Amniotic stem cell (primary cell): Measurements from ENCODE around the gene TNFRSF13B.
"Not testable (repeated sequence)": the region's sequence is repeated elsewhere in the genome, so short reads cannot be mapped to it uniquely, and the experiment has no call there.

Experiments
- DNase-seq: peaks from one replicate; lab custom pipeline; 2025; lab: John Stamatoyannopoulos, UW

Gene TNFRSF13B

DNA sequence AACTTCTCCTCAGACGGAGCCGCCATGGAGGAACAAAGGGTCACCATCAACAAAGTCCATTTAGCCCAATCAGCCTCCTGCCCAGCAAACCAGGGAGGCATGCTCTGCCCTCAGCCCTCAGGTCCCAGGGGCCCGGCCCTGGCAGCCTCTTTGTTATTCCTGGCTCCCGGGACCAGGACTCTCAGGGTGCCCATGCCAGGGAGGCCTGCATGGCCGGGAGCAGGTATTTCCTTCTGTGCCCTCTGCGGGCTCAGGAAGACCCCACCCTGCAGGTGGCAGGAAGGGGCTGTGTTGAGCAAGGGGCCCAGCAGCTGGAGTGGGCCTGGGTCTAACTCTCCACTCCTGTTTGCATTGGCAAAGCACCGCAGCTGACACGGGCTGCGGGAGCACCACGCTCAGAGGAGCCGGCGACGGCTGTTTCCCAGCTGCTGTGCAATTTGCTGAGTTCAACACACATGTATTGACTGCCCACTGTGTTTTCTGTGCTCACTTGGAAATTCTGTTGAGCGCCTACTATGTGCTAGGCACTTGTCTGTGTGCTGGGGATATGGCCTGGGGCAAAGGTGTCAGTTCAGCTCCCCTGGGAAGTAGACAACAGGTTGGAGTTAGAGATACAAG is 33.2 kb upstream of the TNFRSF13B start:
- not testable (repeated sequence) for DNase-seq

DNA sequence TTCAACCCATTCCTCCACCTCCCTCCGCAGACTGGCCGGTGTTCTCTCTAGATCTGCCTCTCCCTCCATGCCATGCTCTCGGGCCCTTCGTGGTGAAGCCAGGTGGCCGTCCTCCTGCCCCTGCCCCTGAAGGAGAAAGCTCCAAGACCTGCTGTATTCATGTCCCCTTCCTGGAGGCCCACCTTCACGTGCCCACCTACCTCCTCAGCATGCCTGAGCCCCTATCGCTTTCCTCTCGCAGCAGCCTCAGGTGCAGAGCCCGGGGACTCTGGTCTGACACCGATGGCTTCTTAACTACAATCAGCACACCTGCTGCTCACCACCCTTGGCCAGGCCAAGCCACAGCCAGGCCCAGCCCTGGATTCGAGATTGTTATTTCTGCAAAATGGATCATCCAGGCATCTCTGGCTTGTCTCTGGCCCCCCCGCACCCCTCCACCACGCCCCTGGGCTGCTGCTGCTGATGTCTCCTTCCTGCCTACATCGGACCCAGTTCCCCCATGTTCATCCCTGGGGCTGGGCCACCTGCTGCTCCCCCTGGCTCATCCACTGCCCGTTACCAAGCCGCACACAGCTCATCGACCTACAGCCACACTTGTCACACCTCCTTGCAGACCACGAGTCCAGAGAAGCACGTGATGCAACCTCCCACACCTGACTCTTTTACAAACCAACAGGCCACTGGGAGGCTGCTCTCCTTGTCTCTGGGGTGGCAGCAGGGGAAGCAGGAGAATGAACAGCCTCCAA is 32.5 kb upstream of the TNFRSF13B start:
- no peak for DNase-seq

DNA sequence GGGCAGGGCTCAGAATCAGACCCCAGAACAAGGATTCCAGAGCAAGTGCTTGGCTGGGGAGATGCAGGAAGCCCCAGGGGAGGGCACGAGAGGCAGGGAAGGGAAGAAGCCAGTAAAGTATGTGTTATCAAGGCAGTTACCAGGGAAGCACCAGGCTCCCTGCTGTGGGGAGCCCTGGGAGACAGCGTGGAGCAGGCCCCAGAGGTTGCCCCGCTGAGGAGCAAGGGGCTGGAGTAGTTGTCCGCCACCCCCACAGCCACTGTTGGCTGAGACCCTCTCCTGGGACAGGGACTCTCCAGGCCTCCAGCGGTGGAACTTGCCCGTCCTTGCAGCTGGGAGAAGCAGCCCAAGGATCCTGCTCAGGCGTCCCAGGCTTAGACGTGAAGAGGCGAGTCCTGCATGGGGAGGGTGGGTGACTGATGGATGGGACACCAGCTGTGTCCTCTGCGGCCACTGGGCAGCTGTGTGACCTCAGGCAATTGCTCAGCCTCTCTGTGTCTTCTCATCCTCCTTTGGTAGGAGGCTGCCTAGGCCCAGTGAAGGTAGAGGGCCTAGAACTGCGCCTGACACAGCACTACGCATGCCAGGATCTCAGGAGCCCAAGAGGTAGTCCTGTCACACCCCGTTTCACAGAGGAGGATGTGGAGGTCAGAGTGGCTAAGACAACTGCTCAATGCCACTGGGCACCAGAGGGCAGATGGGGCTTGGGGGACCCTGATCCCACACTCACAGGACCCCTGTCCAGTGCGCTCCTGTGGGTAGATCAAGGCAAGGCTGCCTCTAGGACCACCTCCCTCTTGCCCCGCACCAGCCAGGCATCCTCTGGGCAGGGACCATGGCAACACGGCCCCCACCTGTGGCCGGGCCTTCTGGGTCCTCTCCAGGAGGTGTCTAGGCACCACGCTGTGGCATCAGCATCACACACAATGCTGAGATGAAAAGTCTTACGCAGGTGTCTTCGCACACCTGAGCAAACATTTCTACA is 31.1 kb upstream of the TNFRSF13B start:
- not testable (repeated sequence) for DNase-seq

DNA sequence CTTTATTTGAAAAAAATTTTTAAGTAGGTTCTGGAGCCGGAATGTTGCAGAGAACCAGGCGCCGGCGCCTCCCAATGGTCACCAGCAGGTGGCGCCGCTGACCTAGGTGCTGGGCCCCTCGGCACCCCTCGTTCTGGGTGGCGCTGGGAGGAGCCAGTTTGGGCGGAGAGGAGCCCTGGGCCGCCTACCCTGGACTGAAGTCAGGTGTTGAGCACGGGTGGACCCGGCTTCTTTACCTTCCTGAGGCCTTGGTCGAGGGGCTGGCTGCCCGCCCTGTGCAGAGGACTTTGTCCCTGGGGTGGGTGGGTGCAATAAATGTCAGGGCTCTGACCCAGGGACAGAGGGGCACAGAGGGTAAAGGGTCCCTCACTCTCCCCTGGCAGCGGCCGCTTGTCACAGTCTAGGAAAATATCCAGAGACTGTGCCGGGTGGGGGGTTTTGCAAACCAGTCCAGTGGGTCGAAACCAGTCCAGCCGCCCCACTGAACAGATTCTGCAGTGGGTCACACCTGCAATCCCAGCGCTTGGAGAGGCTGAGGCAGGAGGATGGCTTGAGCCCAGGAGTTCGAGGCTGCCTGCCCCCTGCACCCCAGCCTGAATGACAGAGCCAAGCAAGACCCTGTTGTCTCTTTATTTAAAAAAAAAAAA is 30.1 kb upstream of the TNFRSF13B start:
- no peak for DNase-seq

DNA sequence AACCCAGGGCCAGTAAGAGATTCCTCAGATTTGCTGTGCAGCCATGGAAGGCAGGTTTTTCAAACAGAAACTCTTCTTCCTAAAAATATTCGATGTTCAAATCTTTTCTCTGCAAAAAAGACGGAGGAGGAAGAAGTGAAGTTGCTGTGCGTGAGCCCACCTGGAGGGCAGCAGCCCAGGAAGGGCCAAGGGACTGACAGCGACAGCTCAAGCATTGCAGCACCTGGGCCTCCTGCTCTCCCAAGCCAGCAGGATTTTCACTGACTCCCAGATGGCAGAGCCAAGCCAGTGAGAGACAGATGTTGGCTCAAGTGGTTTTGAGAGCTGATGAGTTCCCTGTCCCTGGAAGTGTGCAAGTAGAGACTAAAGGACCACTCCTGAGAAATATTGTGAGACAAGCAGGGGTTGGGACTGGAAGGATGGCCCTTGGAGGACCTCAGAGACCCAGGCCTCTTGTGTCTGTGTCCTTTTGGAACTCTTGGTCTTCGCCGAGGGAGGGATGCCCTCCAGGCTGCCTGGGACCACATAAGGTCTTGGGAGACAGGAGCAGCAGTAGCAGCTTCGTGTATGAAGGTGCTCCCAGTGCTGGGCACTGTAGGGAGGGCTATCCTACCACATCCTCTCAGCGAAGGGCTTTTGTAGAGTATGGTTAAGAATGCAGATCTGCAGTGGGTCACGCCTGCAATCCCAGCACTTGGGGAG is 29.3 kb upstream of the TNFRSF13B start:
- no peak for DNase-seq

DNA sequence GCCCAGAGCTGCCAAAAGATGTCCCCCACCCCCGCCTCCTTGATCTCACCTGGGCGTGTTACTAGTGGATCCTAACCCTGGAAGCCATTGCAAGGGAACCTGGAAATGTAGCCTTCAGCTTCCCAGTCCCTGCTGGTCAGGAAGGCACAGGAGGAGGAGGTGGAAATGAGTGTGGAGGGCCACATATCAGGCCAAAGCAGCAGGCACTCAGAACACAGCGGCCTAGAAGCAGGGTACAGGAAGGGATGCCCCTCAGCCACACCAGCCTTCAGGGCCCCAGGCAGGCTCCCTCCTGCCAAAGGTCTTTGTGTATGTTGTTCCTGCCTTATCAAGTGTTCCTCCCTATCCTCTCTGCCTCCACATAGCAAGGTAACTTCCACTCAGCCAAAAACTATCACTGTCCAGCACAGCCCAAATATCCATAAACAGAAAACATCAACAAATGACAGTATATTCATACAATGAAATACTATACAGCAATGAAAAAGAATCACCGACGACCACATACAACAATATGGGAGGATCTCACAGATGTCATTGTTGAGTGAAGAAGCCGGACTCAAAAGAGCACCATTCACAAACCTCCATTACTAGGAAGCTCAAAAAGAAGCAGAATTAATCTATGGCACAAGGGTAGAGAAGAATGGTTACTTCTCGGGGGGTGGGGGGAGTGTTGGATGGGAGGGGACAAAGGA is 28.2 kb upstream of the TNFRSF13B start:
- DNase-seq = no peak

DNA sequence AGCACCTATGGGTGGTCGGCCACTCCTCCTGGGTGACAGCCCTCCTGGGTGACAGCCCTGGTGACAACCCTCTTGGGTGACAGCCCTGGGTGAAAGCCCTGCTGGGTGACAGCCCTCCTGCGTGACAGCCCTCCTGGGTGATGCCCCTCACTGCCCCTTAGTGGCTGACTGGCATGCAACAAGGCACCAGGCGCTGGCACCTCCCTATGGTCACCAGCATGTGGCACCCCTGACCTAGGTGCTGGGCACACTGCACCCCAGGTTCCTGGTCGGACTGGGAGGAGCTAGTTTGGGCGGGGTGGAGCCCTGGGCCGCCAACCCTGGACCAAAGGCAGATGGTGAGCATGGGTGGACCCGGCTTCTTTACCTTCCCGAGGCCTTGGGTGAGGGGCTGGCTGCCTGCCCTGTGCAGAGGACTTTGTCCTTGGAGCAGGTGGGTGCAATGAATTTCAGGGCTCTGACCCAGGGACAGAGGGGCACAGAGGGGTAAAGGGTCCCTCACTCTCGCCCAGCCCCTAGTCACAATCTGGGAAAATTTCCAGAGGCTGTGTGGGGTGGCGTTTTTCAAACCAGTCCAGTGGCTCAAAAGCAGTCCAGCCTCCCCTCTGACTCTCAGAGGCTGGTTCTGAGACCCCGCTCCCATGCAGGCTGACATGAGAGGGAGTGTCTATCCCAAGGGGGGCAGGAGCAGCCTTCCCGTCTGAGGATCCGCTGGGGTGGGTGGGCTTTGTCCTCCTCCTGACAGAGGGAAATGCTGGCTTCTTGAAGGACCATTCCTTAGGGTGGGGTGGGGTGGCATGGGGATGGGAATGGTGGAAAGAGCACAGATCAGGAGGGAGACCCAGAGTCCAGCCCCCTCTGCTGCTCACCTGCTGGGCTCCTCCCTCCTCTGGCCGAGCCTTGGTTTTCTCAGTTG is 25.9 kb upstream of the TNFRSF13B start:
- DNase-seq = no peak

DNA sequence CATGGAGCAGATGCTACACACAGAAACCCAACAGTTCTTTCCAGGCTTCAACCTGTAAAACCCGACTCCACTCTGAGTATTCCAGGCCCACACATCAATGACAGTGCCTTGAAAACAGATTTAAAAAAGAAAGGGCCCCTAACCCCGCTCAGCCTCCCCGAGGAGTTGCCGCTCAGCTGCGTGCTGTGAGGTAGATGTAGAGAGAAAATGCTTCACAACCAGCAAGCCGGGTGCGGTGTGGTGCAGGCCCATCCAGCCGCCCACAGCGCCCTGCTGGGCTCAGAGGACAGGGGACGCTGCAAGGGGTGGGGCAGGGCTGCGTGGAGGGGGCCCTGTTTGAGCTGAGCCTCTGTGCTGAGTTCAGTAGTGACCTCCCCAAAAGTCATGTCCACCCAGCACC is 24.8 kb upstream of the TNFRSF13B start:
- DNase-seq = not testable (repeated sequence)

DNA sequence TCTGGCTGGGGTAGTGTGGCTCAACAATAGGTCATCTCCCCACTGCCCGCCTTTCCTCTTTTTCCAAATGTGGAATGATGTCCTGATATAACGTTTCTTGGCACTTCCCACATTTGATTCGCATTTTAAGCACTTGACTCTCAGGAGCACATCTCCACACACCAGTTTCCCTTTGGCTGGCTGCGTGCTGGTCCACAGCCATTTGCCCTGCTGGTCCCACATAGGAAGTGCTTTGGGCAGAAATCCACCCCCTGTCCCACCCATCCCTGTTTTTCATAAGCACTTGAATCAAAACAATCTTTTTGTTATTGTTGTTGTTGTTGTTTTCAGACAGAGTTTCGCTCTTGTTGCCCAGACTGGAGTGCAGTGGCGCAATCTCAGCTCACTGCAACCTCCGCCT is 24.0 kb upstream of the TNFRSF13B start:
- DNase-seq = no peak

DNA sequence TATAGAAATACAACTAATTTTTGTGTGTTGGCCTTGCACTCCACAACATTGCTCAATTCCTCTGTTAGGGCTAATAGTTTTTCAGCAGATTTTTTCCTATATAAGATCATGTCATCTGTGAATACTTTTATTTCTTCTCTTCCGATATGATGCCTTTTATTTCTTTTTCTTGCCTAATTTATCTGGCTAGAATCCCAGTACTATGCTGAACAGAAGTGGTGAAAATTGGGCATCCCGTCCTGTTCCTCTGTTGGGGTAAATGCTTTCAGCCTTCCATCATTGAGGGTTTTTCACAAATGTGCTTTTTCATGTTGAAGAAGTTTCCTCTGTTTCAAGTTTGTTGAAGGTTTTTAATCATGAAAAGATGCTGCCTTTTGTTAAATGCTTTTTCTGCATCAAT is 22.7 kb upstream of the TNFRSF13B start:
- DNase-seq = no peak

DNA sequence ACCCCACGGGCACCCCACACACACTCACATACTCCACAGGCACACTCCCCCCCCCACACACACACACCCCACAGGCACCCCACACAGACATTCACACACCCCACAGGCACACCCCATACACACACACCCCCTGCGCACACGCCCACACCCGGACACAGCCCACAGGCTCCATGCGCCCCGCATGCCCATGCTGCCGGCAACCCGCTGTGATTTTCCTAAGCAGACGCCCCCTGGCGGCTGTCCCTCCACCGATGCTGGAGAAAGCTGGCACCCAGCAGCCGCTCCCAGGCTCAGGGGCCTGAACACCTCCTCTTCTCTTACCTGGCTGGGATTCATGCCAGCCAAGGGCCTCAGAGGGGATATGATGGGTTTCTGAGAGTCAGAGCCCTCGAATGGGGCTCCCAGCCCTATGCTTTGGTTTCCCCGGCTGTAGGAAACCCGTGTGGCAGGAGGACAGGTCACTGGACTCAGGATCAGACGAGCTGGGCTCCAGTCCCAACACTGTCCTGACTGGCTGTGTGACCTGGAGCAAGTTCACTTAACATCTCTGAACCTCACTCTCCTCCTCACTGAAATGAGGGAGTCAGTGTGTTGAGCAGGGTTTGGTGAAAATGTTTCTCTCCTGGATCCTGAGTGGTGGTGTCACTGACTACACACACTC is 19.6 kb upstream of the TNFRSF13B start:
- DNase-seq = peak; percentile 52

DNA sequence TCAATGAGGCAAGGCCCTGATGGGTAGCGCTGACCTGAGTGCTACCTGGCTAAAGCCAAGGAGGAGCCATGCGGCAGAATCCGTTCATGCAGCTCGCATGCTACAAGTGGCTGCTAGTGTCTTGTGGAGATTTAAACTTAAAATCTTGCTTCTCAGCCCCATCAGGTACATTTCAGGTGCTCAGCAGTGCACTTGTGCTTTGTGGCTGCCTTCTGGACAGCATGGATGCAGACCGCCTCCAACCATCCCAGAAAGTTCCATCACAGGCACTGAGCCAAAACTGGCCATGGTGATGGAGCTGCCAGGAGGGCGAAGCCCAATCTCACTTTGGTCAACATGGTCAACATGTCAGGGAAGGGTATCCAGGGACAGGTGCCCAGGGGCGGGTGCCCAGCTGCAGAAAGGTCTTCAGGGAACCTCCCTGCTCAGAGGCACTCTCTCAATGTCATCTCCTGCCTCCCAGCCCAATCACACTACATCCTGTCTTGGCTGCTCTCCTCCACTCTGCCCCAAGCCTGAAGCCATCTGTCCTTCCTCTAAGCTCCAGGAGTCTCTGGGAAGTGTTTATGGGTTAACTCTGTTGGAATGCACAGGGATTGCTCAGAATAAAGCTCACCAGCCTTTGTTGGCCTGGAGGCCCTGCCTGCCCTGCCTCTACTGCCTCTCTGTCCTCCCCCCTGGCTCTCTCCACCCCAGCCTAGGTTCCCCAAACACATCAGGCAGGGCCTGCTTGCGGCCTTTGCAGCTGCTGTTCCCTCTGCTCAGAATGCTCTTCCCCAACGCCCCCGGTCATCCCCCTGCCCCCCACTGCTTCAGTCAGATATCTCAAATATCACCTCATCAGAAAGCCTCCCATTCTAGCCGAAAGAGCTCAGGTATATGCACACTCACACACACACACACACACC is 18.3 kb upstream of the TNFRSF13B start:
- DNase-seq = no peak

DNA sequence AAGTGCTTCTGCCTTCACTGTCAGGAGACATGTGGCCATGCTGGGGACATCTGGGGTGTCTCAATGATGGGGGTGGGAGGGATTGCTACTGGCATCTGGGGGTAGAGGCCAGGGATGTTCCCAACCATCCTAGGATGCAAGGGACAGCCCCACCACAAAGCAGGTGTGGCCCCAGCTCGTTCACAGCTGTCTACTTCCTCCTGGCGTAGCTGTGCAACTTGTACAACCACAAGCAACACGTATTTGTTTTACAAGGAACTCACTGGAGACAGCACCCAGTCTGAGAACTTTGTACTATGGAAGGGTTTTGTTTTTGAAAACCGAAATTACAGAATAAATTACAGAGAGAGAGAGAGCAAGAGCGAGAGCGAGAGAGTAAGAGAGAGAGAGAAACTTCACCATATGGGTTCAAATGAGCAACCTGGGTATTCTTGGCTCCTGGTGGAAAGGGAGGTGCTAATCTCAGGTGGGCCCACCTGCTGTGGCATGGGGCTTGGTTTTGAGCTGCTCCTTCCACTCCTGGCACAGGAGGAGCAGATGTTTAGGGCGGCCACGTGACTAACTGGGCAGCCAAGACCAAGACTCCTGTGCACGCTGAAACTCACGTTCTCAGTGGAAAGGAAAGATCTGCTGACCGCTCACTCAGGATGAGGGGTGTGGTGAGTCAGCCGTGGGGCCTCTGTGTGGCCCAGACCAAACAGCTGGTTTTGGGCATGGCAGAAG is 17.5 kb upstream of the TNFRSF13B start:
- DNase-seq = no peak

DNA sequence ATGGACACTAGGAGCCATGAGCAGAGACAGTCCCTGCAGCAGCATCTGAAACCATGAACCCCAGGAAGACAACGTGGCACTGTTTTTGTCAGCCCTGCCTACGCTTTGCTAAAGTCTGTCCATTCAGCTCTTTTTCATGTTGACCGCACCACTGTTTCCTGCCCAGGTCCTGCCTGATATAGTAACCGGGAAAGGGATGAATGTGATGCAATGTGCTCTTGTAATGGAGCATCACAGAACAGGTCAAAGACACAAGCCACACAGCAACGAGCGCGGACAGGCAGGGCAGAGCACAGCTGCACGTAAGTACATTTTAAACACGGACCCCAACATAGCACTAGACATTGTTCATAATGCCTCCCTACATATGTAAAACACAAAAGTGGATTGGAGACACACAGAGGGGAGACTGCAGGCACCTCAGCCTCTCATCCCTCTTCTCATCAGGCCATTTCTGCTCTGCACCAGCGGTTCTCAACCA is 16.9 kb upstream of the TNFRSF13B start:
- DNase-seq = no peak

DNA sequence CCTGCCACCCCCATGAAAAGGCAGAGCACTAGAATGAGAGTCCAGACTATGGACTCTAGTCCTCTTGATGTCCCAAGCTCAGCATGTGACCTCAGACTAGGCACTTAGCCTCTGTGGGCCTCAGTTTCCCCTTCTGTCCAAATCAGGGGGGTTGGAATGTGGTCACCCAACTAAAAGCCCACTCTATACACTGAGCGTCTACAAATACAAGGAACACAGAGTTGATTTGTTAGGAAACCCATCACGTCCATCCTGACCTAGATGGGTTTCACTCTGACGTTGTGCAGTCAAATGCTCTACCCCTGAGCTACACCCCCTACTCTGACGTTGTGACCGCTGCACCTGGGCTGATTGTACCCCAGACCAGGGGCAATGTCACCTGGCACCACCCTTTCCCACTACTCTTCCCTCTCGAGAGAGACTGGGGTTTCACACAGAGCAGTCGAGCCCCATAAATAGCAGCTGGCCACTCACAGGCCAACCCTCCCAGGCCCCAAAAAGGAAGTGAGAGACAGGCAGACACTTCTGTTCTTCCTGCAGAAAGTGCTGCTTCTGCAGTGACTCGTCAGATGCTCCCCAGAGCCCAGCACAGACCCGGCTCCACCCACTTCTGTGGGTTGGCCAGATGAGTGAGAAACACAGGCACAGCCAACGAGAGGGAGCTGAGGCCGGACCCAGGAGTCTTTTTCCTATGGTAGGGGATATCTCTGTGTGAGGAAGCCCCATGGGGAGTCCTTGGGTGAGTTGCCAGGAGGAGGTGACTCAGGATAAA is 16.1 kb upstream of the TNFRSF13B start:
- DNase-seq = peak; percentile 43

DNA sequence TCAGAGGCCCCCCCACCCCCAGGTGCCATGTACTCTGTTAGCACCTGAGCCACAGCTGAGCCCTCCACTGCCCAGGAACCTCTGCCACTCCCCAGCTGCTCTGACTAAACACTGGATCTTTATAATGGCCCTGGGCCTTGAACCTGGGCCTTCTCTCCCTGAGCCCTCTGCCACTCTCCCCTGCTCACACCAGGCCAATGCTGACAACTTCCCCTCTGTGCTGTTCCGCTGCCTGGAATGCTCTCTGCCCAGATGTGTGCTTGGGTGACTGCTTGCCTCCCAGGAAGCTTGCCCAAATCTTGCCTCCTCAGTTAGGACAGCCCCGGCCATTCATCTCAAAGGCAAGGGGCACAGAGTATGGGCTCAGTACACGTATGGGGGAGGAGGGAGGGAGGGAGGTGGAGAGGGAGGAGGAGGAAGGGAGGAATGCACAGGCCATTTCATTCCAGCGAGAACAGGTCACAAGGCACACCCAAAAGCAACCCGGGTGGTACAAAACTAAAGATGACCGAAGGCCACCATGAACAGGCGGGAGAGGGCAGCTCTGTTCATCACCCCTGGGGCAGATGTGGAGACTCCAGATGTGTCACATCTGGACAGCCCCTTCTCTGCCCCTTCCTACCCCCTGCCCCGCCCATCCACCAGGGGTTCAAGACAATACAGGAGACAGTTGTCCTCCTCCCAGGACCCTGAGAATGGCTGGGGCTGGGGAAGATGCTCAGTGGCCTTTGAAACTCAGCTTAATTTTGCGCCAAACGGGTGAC is 15.3 kb upstream of the TNFRSF13B start:
- DNase-seq = no peak
